ENCODE results near the gene NOTCH1.

DNA sequence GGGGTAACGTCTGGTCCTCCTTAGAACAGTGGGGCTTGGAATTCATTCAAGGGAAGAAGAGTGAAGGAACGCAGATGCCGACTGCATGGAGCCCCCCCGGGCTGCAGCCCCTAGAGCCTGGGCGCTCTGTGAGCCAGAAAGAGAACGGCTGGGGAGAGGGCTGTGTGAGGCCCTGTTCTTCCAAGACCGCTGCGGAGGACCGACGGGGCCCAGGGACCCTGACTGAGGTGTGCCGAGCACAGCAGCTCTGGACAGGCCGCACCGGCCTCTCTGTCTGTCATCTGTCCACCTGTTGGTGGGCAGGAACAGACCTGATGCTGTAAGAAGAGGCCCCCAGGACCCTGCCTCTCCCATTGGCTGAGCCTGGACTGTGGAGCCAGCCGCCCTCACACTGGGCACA lies 7.7 kb upstream of the NOTCH1 start:
- TF ChIP-seq CTCF (IDR thresholded peaks at IDR 0.05; ENCODE audit: borderline replicate concordance, extremely low read depth, low read length, poor library complexity, severe bottlenecking) (no peak), EZH2 (IDR thresholded peaks at IDR 0.05; ENCODE audit: borderline replicate concordance, low read depth, low read length, severe bottlenecking) (no peak)

Measured in DND-41 (cell line).